Measurements from ENCODE around the gene EIF2D.

EIF2D gene

GRCh38 chr1:206649261-206649921 is 37.1 kb upstream of the EIF2D start:
- DNase-seq: no peak
- Histone ChIP-seq H2BK5ac (ENCODE audit: low read depth, low read length, poor library complexity) (no peak overlapping the region), H3K27ac (ENCODE audit: low read depth, low read length) (no peak overlapping the region), H3K4me1 (ENCODE audit: control insufficient read depth in 1 of 2, insufficient read depth in 2 of 2, low read length in 2 of 2) (no peaks in the 10 kb centered on the region), H3K4me3 (ENCODE audit: low read depth, low read length) (no peak overlapping the region), H3K23ac (ENCODE audit: low read length) (no peak overlapping the region), H3K14ac (ENCODE audit: low read length) (no peak overlapping the region), H3K27me3 (ENCODE audit: insufficient read depth, low read length) (no peaks in the 10 kb centered on the region), H3K4ac (ENCODE audit: low read depth, low read length) (no peak overlapping the region), H3K79me2 (ENCODE audit: control insufficient read depth, insufficient read depth, low read length, poor library complexity) (no peaks in the 10 kb centered on the region), H3K9ac (ENCODE audit: low read length) (no peak overlapping the region), H2BK12ac (ENCODE audit: low read length) (no peak overlapping the region), H3K18ac (ENCODE audit: low read length) (no peak overlapping the region), H2AK5ac (ENCODE audit: low read length) (no peak overlapping the region), H2BK120ac (ENCODE audit: insufficient read depth, low read length, poor library complexity) (no peak overlapping the region), H4K8ac (ENCODE audit: low read depth, low read length) (no peak overlapping the region), H3K4me2 (ENCODE audit: low read length) (no peak overlapping the region), H2AFZ (ENCODE audit: insufficient read depth, low read length, poor library complexity) (no peak overlapping the region), H3K36me3 (ENCODE audit: control insufficient read depth in 1 of 2, insufficient read depth in 2 of 2, low read length in 2 of 2) (no peaks in the 10 kb centered on the region), H3K9me3 (ENCODE audit: insufficient read depth, low read depth, low read length) (no peaks in the 10 kb centered on the region), H4K91ac (ENCODE audit: low read depth, low read length) (no peak overlapping the region), H4K12ac (ENCODE audit: low read depth, low read length) (no peak overlapping the region), H3K79me1 (ENCODE audit: low read length) (no peaks in the 10 kb centered on the region)
- WGBS (ENCODE audit: extremely low coverage, insufficient coverage, insufficient read length): no CpG with 5 or more reads among the region's 5 CpGs

GRCh38 chr1:206647224-206647623 is 35.0 kb upstream of the EIF2D start:
- no peak overlapping the region for H3K4me2 ChIP-seq (ENCODE audit: low read length)
- H4K12ac ChIP-seq (ENCODE audit: low read depth, low read length): no peak overlapping the region
- H3K18ac ChIP-seq (ENCODE audit: low read length): no peak overlapping the region
- H3K9me3 ChIP-seq (ENCODE audit: insufficient read depth, low read depth, low read length): no peaks in the 10 kb centered on the region
- H2BK5ac ChIP-seq (ENCODE audit: low read depth, low read length, poor library complexity): no peak overlapping the region
- no peaks in the 10 kb centered on the region for H3K36me3 ChIP-seq (ENCODE audit: control insufficient read depth in 1 of 2, insufficient read depth in 2 of 2, low read length in 2 of 2)
- H3K4ac ChIP-seq (ENCODE audit: low read depth, low read length): no peak overlapping the region
- H3K27ac ChIP-seq (ENCODE audit: low read depth, low read length): no peak overlapping the region
- no peaks in the 10 kb centered on the region for H3K4me1 ChIP-seq (ENCODE audit: control insufficient read depth in 1 of 2, insufficient read depth in 2 of 2, low read length in 2 of 2)
- no peak overlapping the region for H2AFZ ChIP-seq (ENCODE audit: insufficient read depth, low read length, poor library complexity)
- H2BK12ac ChIP-seq (ENCODE audit: low read length): no peak overlapping the region
- no peak overlapping the region for H4K8ac ChIP-seq (ENCODE audit: low read depth, low read length)
- H3K79me2 ChIP-seq (ENCODE audit: control insufficient read depth, insufficient read depth, low read length, poor library complexity): no peaks in the 10 kb centered on the region
- no peaks in the 10 kb centered on the region for H3K27me3 ChIP-seq (ENCODE audit: insufficient read depth, low read length)
- no peaks in the 10 kb centered on the region for H3K79me1 ChIP-seq (ENCODE audit: low read length)
- H3K23ac ChIP-seq (ENCODE audit: low read length): no peak overlapping the region
- H2AK5ac ChIP-seq (ENCODE audit: low read length): no peak overlapping the region
- DNase-seq: no peak
- no peak overlapping the region for H2BK120ac ChIP-seq (ENCODE audit: insufficient read depth, low read length, poor library complexity)
- no peak overlapping the region for H4K91ac ChIP-seq (ENCODE audit: low read depth, low read length)
- no peak overlapping the region for H3K14ac ChIP-seq (ENCODE audit: low read length)
- H3K4me3 ChIP-seq (ENCODE audit: low read depth, low read length): no peak overlapping the region
- no peak overlapping the region for H3K9ac ChIP-seq (ENCODE audit: low read length)

GRCh38 chr1:206646504-206646903 is 34.2 kb upstream of the EIF2D start:
- Histone ChIP-seq H3K9me3 (ENCODE audit: insufficient read depth, low read depth, low read length) (no peaks in the 10 kb centered on the region), H3K36me3 (ENCODE audit: control insufficient read depth in 1 of 2, insufficient read depth in 2 of 2, low read length in 2 of 2) (no peaks in the 10 kb centered on the region), H3K4me2 (ENCODE audit: low read length) (no peak overlapping the region), H2AK5ac (ENCODE audit: low read length) (no peak overlapping the region), H2BK120ac (ENCODE audit: insufficient read depth, low read length, poor library complexity) (no peak overlapping the region), H3K27me3 (ENCODE audit: insufficient read depth, low read length) (no peaks in the 10 kb centered on the region), H4K8ac (ENCODE audit: low read depth, low read length) (no peak overlapping the region), H3K79me1 (ENCODE audit: low read length) (no peaks in the 10 kb centered on the region), H3K27ac (ENCODE audit: low read depth, low read length) (no peak overlapping the region), H4K91ac (ENCODE audit: low read depth, low read length) (no peak overlapping the region), H3K14ac (ENCODE audit: low read length) (no peak overlapping the region), H3K4me1 (ENCODE audit: control insufficient read depth in 1 of 2, insufficient read depth in 2 of 2, low read length in 2 of 2) (no peaks in the 10 kb centered on the region), H3K23ac (ENCODE audit: low read length) (no peak overlapping the region), H3K9ac (ENCODE audit: low read length) (no peak overlapping the region), H3K79me2 (ENCODE audit: control insufficient read depth, insufficient read depth, low read length, poor library complexity) (no peaks in the 10 kb centered on the region), H3K4ac (ENCODE audit: low read depth, low read length) (no peak overlapping the region), H3K4me3 (ENCODE audit: low read depth, low read length) (no peak overlapping the region), H3K18ac (ENCODE audit: low read length) (no peak overlapping the region), H4K12ac (ENCODE audit: low read depth, low read length) (no peak overlapping the region), H2BK12ac (ENCODE audit: low read length) (no peak overlapping the region), H2AFZ (ENCODE audit: insufficient read depth, low read length, poor library complexity) (no peak overlapping the region), H2BK5ac (ENCODE audit: low read depth, low read length, poor library complexity) (no peak overlapping the region)
- DNase-seq: no peak
- no CpG with 5 or more reads among the region's 1 CpG for WGBS (ENCODE audit: extremely low coverage, insufficient coverage, insufficient read length)

GRCh38 chr1:206643118-206643698 is 30.9 kb upstream of the EIF2D start:
- Histone ChIP-seq H3K23ac (ENCODE audit: low read length) (no peak overlapping the region), H3K4ac (ENCODE audit: low read depth, low read length) (no peak overlapping the region), H3K14ac (ENCODE audit: low read length) (no peak overlapping the region), H3K4me1 (ENCODE audit: control insufficient read depth in 1 of 2, insufficient read depth in 2 of 2, low read length in 2 of 2) (no peaks in the 10 kb centered on the region), H2AFZ (ENCODE audit: insufficient read depth, low read length, poor library complexity) (no peak overlapping the region), H4K8ac (ENCODE audit: low read depth, low read length) (no peak overlapping the region), H3K79me2 (ENCODE audit: control insufficient read depth, insufficient read depth, low read length, poor library complexity) (no peaks in the 10 kb centered on the region), H3K79me1 (ENCODE audit: low read length) (no peaks in the 10 kb centered on the region), H3K9ac (ENCODE audit: low read length) (no peak overlapping the region), H3K4me2 (ENCODE audit: low read length) (no peak overlapping the region), H4K91ac (ENCODE audit: low read depth, low read length) (no peak overlapping the region), H3K27me3 (ENCODE audit: insufficient read depth, low read length) (no peaks in the 10 kb centered on the region), H3K27ac (ENCODE audit: low read depth, low read length) (no peak overlapping the region), H3K36me3 (ENCODE audit: control insufficient read depth in 1 of 2, insufficient read depth in 2 of 2, low read length in 2 of 2) (no peaks in the 10 kb centered on the region), H3K18ac (ENCODE audit: low read length) (no peak overlapping the region), H2BK120ac (ENCODE audit: insufficient read depth, low read length, poor library complexity) (no peak overlapping the region), H2BK5ac (ENCODE audit: low read depth, low read length, poor library complexity) (no peak overlapping the region), H2AK5ac (ENCODE audit: low read length) (no peak overlapping the region), H4K12ac (ENCODE audit: low read depth, low read length) (no peak overlapping the region), H3K9me3 (ENCODE audit: insufficient read depth, low read depth, low read length) (no peaks in the 10 kb centered on the region), H3K4me3 (ENCODE audit: low read depth, low read length) (no peak overlapping the region), H2BK12ac (ENCODE audit: low read length) (no peak overlapping the region)
- no peak for DNase-seq
- no CpG with 5 or more reads among the region's 3 CpGs for WGBS (ENCODE audit: extremely low coverage, insufficient coverage, insufficient read length)

All from trophoblast cell (in vitro differentiated cells and primary cell).